DOHH2 (cell line): ENCODE measurements around the gene CFAP46.

Experiments used
- CTCF ChIP-seq: fragments of 200-600 bp; sonication (generic); IDR thresholded peaks from one replicate; pipeline ENCODE4 v1.5.1; 2014; ENCODE audit warnings: antibody characterized with exemption, mild to moderate bottlenecking, low read depth, low read length; ENCODE audit not compliant: poor library complexity, severe bottlenecking
- EZH2phosphoT487 ChIP-seq: fragments of 200-600 bp; sonication (generic); IDR thresholded peaks from 2 replicates; pipeline ENCODE4 v1.6.1; 2017; ENCODE audit warnings: borderline replicate concordance, mild to moderate bottlenecking, antibody characterized with exemption, low read length, moderate library complexity, mixed read lengths

DNA sequence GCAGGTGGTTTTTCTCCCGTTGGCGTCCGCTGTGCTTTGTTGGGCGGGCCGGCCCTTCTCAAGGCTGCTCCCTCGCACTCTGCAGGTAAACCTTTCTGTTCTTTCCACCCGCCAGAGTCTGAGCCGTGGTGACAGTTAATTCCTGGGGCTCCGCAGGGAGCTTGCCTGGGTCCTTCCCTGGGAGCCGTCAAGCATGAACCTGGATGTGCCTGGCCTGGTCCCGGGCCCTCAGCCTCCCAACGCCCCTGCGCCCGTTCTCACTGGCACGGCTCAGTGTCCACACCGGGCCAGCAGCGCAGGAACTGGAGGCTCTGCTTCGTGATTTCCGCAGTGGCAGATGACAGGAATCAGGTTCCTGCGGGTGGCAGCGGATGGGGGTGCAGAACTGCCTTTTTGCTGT lies 145.5 kb downstream of the CFAP46 start:
- no peak for TF ChIP-seq CTCF
- no peak for TF ChIP-seq EZH2phosphoT487
